ENCODE results near the gene HSPA5. TPM values are rescaled to one million over a fixed set of nuclear protein-coding genes. Genes with fewer than 3 reads are reported as not detected.
"Not testable (repeated sequence)": the region's sequence is repeated elsewhere in the genome, so short reads cannot be mapped to it uniquely, and the experiment has no call there.

Gene HSPA5
- total RNA-seq, 1 experiment from 2014 or later, result 37.2 TPM

- Histone ChIP-seq H3K9me3 (ENCODE audit: low read length) (no peaks in the 10 kb centered on the region), H3K79me2 (ENCODE audit: low read length) (no peaks in the 10 kb centered on the region), H3K9ac (ENCODE audit: low read length) (no peak overlapping the region), H4K20me1 (ENCODE audit: insufficient read depth, low read depth, low read length) (no peaks in the 10 kb centered on the region), H3K27ac (ENCODE audit: low read length) (no peak overlapping the region), H3K4me3 (ENCODE audit: low read length) (no peak overlapping the region), H2AFZ (ENCODE audit: low read length) (no peak overlapping the region), H3K4me2 (ENCODE audit: low read depth, low read length, poor library complexity, severe bottlenecking) (no peak overlapping the region), H3K27me3 (ENCODE audit: low read length) (no peaks in the 10 kb centered on the region), H3K4me1 (ENCODE audit: low read length) (no peaks in the 10 kb centered on the region), H3K9me2 (replicated peaks; ENCODE audit: insufficient read depth, low read length) (no peaks in the 10 kb centered on the region), H3K36me3 (ENCODE audit: insufficient read depth, low read length) (peaks cover 15% of the 10 kb centered on the region; the same call in 1 of the 2 replicates)
- no peak for DNase-seq
These were observed 13.4 kb downstream of the HSPA5 start for GRCh38 chr9:125227761-125228160.

- H3K79me2 ChIP-seq (ENCODE audit: low read length); H3K9ac ChIP-seq (ENCODE audit: low read length); H3K9me2 ChIP-seq (replicated peaks; ENCODE audit: insufficient read depth, low read length); DNase-seq; H3K9me3 ChIP-seq (ENCODE audit: low read length); H3K4me3 ChIP-seq (ENCODE audit: low read length); H3K4me1 ChIP-seq (ENCODE audit: low read length); H3K4me2 ChIP-seq (ENCODE audit: low read depth, low read length, poor library complexity, severe bottlenecking); H3K27me3 ChIP-seq (ENCODE audit: low read length); H2AFZ ChIP-seq (ENCODE audit: low read length); H3K27ac ChIP-seq (ENCODE audit: low read length); H4K20me1 ChIP-seq (ENCODE audit: insufficient read depth, low read depth, low read length): not testable (repeated sequence)
- H3K36me3 ChIP-seq (ENCODE audit: insufficient read depth, low read length), result peaks cover 21% of the 10 kb centered on the region
These were observed 16.3 kb downstream of the HSPA5 start for GRCh38 chr9:125224858-125225257.

- Histone ChIP-seq H3K9me3 (ENCODE audit: low read length) (no peaks in the 10 kb centered on the region), H3K36me3 (ENCODE audit: insufficient read depth, low read length) (peaks cover 18% of the 10 kb centered on the region), H2AFZ (ENCODE audit: low read length) (no peak overlapping the region)
These were observed 22.5 kb downstream of the HSPA5 start for GRCh38 chr9:125218621-125219020.

DNA sequence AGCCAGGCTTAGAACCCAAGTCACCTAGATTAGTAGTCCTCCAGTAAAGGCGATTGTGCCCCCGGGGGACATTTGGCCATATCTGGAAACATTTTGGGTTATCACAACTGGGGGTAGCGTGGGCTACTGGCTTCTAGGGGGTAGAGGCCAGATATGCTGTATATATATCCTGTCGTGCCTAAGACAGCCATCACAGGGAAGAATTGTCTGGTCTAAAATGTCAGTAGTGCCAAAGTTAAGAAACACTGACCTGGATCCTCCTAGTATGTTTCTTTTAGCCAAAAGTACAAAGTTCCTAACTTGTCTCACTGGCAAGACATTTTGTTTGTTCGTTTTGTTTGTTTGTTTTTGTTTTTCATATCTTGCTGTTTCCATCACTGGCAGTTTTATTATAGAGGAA, 27.0 kb downstream of the HSPA5 start:
- Histone ChIP-seq H3K9me2 (replicated peaks; ENCODE audit: insufficient read depth, low read length) (no peaks in the 10 kb centered on the region), H4K20me1 (ENCODE audit: insufficient read depth, low read depth, low read length) (no peaks in the 10 kb centered on the region), H3K36me3 (ENCODE audit: insufficient read depth, low read length) (peaks cover 18% of the 10 kb centered on the region; the same call in 1 of the 2 replicates), H3K4me3 (ENCODE audit: low read length) (no peak overlapping the region), H3K9ac (ENCODE audit: low read length) (no peak overlapping the region), H2AFZ (ENCODE audit: low read length) (no peak overlapping the region), H3K4me1 (ENCODE audit: low read length) (no peaks in the 10 kb centered on the region), H3K4me2 (ENCODE audit: low read depth, low read length, poor library complexity, severe bottlenecking) (no peak overlapping the region), H3K27ac (ENCODE audit: low read length) (no peak overlapping the region), H3K9me3 (ENCODE audit: low read length) (no peaks in the 10 kb centered on the region), H3K27me3 (ENCODE audit: low read length) (no peaks in the 10 kb centered on the region), H3K79me2 (ENCODE audit: low read length) (no peaks in the 10 kb centered on the region)
- DNase-seq, result no peak

More at GRCh38 chr9:125218621-125219020, 22.5 kb downstream of the HSPA5 start:
- Histone ChIP-seq H3K9ac (ENCODE audit: low read length) (no peak overlapping the region), H3K9me2 (replicated peaks; ENCODE audit: insufficient read depth, low read length) (no peaks in the 10 kb centered on the region), H4K20me1 (ENCODE audit: insufficient read depth, low read depth, low read length) (no peaks in the 10 kb centered on the region), H3K79me2 (ENCODE audit: low read length) (no peaks in the 10 kb centered on the region), H3K4me2 (ENCODE audit: low read depth, low read length, poor library complexity, severe bottlenecking) (no peak overlapping the region), H3K27me3 (ENCODE audit: low read length) (no peaks in the 10 kb centered on the region), H3K4me1 (ENCODE audit: low read length) (no peaks in the 10 kb centered on the region), H3K4me3 (ENCODE audit: low read length) (no peak overlapping the region), H3K27ac (ENCODE audit: low read length) (no peak overlapping the region)
- no peak for DNase-seq

- H3K9ac ChIP-seq (ENCODE audit: low read length), result no peak overlapping the region
- no peak overlapping the region for H3K4me2 ChIP-seq (ENCODE audit: low read depth, low read length, poor library complexity, severe bottlenecking)
- no peak overlapping the region for H2AFZ ChIP-seq (ENCODE audit: low read length)
- no peak overlapping the region for H3K27ac ChIP-seq (ENCODE audit: low read length)
- H3K4me1 ChIP-seq (ENCODE audit: low read length), result peaks cover 10% of the 10 kb centered on the region
- H4K20me1 ChIP-seq (ENCODE audit: insufficient read depth, low read depth, low read length), result no peaks in the 10 kb centered on the region
- no peaks in the 10 kb centered on the region for H3K9me3 ChIP-seq (ENCODE audit: low read length)
- H3K9me2 ChIP-seq (replicated peaks; ENCODE audit: insufficient read depth, low read length), result no peaks in the 10 kb centered on the region
- no peak overlapping the region for H3K4me3 ChIP-seq (ENCODE audit: low read length)
- H3K27me3 ChIP-seq (ENCODE audit: low read length), result no peaks in the 10 kb centered on the region
- peaks cover 11% of the 10 kb centered on the region for H3K79me2 ChIP-seq (ENCODE audit: low read length)
- H3K36me3 ChIP-seq (ENCODE audit: insufficient read depth, low read length), result no peaks in the 10 kb centered on the region; the same call in 1 of the 2 replicates
- DNase-seq, result no peak
These were observed 36.7 kb downstream of the HSPA5 start for GRCh38 chr9:125204477-125204876.

GRCh38 chr9:125202846-125203618, 38.1 kb downstream of the HSPA5 start:
- Histone ChIP-seq H3K9ac (ENCODE audit: low read length) (no peak overlapping the region), H3K4me2 (ENCODE audit: low read depth, low read length, poor library complexity, severe bottlenecking) (no peak overlapping the region), H3K9me2 (replicated peaks; ENCODE audit: insufficient read depth, low read length) (no peaks in the 10 kb centered on the region), H3K79me2 (ENCODE audit: low read length) (peaks cover 11% of the 10 kb centered on the region), H3K36me3 (ENCODE audit: insufficient read depth, low read length) (no peaks in the 10 kb centered on the region; the same call in 1 of the 2 replicates), H2AFZ (ENCODE audit: low read length) (no peak overlapping the region), H3K4me1 (ENCODE audit: low read length) (peaks cover 11% of the 10 kb centered on the region), H3K27me3 (ENCODE audit: low read length) (no peaks in the 10 kb centered on the region), H3K4me3 (ENCODE audit: low read length) (no peak overlapping the region), H4K20me1 (ENCODE audit: insufficient read depth, low read depth, low read length) (no peaks in the 10 kb centered on the region), H3K27ac (ENCODE audit: low read length) (no peak overlapping the region), H3K9me3 (ENCODE audit: low read length) (no peaks in the 10 kb centered on the region)
- no peak for DNase-seq

DNA sequence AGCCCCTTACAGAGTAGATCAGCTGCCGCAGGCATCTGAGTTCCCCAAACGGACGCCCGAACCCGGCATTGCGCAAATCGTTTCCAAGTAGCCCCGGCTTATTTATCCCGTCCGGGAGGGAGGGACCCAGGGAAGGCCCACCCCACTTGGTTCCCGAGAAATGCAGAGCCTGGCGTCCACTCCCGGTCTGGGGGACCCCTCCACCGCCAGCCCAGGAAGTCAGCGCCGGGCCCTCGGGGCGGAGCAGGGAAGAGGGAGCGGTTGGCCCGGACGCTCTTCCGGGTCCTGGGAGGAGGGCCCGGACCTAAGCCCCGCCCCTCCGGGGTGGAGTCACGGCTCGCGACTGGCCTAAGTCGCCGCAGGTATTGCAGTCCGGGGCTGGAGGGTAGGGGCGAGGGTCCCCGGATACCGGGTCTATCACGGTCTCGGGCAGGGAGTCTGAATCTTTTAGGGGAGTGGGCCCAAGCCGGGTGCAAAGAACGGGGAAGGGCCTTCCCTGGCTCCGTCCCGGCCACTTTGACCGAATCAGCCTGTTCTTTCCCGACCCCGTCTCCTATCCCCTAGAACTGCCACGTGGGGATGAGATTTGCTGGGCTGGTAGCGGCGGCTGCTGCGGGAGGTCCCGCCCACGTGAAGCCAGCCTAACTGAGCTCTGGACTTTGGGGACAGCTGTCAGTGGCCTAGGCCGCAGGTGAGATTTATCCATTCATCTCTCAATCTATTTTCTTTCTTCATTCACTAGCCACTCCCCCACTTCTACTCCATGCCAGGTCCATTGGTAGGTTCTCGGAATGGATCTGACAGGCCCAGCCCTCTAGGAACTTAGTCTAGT, 40.7 kb downstream of the HSPA5 start, which contains the start of gene RABEPK:
Gene RABEPK, plus strand, starts transcription at position 327 of the 832 bp plus-strand sequence. CDS start 2,472 bp downstream, outside the sequence.
- Histone ChIP-seq H3K9me2 (replicated peaks; ENCODE audit: insufficient read depth, low read length) (no peaks in the 10 kb centered on the region), H3K4me1 (ENCODE audit: low read length) (peaks cover 12% of the 10 kb centered on the region), H3K4me2 (ENCODE audit: low read depth, low read length, poor library complexity, severe bottlenecking) (peak within 1 kb of the TSS; percentile 94), H3K79me2 (ENCODE audit: low read length) (peaks cover 11% of the 10 kb centered on the region), H4K20me1 (ENCODE audit: insufficient read depth, low read depth, low read length) (no peaks in the 10 kb centered on the region), H3K4me3 (ENCODE audit: low read length) (peak within 1 kb of the TSS; percentile 83), H3K27ac (ENCODE audit: low read length) (peak within 1 kb of the TSS; percentile 52), H3K9me3 (ENCODE audit: low read length) (no peaks in the 10 kb centered on the region), H2AFZ (ENCODE audit: low read length) (peak within 1 kb of the TSS; percentile 99), H3K27me3 (ENCODE audit: low read length) (no peaks in the 10 kb centered on the region), H3K36me3 (ENCODE audit: insufficient read depth, low read length) (no peaks in the 10 kb centered on the region; the same call in 1 of the 2 replicates), H3K9ac (ENCODE audit: low read length) (peak within 1 kb of the TSS; percentile 87)
- peak; percentile 97 for DNase-seq

DNA sequence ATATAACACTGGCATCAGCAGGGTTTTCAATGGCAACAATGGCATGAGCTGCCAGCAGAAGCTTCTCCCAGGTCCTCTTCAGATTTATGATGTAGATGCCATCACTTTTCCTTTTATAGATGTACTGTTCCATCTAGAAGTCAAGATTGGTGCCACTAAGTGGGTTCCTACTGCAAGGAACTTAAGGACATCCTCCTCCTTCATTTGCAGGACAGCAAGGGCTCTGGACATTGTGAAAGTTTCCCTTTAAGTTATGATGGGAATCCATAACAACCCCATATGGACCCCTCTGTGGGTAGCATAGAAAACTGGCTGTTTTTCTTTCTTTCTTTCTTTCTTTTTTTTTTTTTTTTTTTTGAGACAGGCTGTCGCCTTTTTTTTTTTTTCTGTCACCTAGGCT, 45.6 kb downstream of the HSPA5 start:
- not testable (repeated sequence) for DNase-seq; H3K9ac ChIP-seq (ENCODE audit: low read length); H3K27me3 ChIP-seq (ENCODE audit: low read length); H3K4me3 ChIP-seq (ENCODE audit: low read length); H3K9me3 ChIP-seq (ENCODE audit: low read length); H3K79me2 ChIP-seq (ENCODE audit: low read length); H3K36me3 ChIP-seq (ENCODE audit: insufficient read depth, low read length); H3K27ac ChIP-seq (ENCODE audit: low read length); H4K20me1 ChIP-seq (ENCODE audit: insufficient read depth, low read depth, low read length); H3K9me2 ChIP-seq (replicated peaks; ENCODE audit: insufficient read depth, low read length); H3K4me2 ChIP-seq (ENCODE audit: low read depth, low read length, poor library complexity, severe bottlenecking)
- peaks cover 25% of the 10 kb centered on the region for H3K4me1 ChIP-seq (ENCODE audit: low read length)
- H2AFZ ChIP-seq (ENCODE audit: low read length), result peak overlapping the region; percentile 81; the same call in 1 of the 2 replicates
